GM18498 (cell line): Measurements from ENCODE around the gene STPG2.
"Not testable (repeated sequence)": the region's sequence is repeated elsewhere in the genome, so short reads cannot be mapped to it uniquely, and the experiment has no call there.

Experiments used
- ATAC-seq: cut with Tn5 transposase; IDR thresholded peaks from one replicate; pipeline ENCODE4 v1.9.1; 2021; ENCODE audit warnings: mild to moderate bottlenecking, moderate library complexity; ENCODE audit not compliant: unreplicated experiment

The STPG2 gene

GRCh38 chr4:97952763-97953162, 190.5 kb downstream of the STPG2 start:
- ATAC-seq, result no peak

GRCh38 chr4:97950836-97951235, 192.4 kb downstream of the STPG2 start:
- no peak for ATAC-seq

DNA sequence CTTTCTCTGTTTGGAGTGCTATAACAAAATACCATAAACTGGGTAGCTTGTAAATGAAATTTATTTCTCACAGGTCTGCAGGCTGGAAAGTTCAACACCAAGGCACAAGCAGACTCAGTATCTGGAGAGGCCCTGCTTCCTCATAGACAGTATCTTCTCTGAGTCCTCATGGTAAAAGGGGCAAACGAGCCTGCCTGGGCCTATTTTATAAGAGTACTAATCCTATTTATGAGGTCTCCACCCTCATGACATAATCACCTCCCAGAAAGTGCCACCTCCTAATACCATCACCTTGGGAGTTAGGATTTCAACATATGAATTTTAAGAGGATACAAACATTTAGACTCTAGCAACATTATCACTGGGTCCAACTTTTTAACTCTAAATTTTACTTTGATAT, 200.3 kb downstream of the STPG2 start:
- no peak for ATAC-seq

DNA sequence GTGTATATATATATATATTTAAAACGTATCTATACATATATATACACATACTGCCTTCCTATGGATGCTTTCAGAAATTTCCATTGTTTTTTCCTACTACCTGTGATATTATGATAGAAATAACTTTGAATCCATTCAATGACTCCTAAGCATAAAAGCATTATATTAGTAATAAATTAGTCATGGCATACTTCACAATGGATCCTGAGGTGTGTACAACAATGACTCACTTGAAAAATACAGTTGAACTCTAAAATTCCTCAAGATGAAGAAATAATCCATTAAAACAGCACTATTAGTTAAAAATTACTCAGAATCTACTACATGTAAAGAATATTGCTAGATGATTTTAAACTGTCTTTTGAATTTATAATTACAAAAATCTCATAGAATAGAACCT, 201.1 kb downstream of the STPG2 start:
- no peak for ATAC-seq

DNA sequence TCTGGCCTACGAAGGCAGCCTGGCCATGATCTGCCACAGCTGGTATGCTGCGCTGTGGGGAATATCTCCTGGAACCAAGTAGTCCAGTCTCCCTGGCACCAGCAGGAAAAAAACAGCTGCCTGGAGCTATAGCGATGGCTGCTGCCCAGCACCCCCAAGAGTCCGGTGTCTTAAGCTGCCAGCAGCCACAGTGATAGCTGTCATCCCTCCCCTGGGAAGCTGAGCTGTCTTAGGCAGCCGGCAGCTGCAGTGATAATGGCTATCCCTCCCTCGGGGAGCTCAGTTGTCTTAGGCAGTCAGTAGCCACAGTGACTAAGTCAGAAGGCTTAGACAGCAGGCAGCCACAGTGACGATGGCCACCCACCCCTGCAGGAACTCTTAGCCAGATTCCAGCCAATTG, 205.1 kb downstream of the STPG2 start:
- no peak for ATAC-seq

- ATAC-seq, result no peak
Measured at GRCh38 chr4:97924341-97924958, 218.8 kb downstream of the STPG2 start.

DNA sequence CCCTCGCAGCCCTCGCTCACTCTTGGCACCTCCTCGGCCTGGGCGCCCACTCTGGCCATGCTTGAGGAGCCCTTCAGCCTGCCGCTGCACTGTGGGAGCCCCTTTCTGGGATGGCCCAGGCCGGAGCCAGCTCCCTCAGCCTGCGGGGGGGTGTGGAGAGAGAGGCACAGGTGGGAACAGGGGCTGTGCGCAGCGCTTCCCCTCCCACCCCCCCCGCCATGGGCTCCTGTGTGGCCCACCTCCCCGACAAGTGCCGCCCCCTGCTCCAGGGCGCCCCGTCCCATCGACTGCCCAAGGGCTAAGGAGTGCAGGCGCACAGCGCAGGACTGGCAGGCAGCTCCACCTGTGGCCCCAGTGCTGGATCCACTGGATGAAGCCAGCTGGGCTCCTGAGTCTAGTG, 220.2 kb downstream of the STPG2 start:
- ATAC-seq, result no peak

DNA sequence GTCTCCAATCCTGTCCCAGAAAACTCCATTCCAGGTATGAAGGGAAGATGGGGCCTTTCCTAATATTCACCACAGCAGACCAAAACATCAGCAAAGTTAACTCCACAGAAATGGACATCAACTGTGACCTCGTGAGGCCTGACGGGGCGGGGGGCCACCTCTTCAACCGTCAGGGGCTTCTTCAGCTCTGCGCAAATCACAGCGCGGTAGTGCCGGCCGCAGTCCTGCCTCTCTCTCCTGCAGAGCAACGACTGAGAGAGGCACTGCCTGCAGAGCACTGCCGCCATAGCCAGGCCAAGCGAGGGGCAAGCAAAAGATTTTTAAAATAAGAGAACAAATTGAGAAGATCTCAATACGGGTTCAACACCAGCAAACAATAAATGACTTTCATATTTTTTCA, 226.2 kb downstream of the STPG2 start:
- ATAC-seq, result no peak

DNA sequence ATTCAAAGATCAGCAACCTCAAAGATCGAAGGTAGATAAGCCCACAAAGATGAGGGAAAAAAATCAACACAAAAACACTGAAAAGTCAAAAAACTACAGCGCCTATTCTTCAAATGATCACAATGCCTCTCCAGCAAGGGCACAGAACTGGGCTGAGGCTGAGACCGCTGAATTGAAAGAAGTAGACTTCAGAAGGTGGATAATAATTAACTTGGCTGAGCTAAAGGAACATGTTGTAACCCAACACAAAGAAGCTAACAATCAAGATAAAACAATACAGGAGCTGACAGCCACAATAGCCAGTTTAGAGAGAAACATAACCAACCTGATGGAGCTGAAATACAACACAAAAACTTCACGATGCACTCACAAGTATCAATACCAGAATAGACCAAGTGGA, 231.1 kb downstream of the STPG2 start:
- no peak for ATAC-seq

DNA sequence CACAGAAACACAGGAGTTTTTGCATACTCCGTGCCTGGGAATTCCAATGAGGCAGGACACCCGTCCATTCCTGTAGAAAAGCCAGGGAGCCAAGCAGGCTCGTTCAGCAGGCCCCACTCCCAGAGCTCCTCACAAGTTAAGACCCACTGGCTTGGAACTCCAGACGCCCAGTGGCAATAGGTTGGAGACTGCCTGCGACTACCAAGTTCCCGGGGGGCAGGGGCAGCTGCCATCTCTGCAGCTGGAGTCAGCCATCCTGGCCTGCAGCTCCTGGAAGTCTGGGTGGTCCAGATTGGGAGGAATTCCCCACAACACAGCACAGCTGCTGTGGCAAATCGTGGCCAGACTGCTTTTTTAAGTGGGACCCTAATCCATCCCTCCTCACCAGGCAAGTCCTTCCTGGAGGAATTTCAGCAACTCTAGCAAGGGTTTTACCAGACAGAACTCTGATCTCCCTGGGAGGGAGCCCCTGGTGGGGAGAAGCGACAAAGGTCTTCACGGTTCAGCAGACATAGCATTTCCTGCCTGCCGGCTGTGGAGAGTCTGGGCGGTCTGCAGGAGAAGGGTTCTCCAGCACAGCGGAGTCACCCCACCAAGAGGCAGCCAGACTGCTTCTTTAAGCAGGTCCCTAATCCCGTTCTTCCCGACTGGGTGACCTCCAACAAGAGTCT, 231.9 kb downstream of the STPG2 start:
- ATAC-seq, result no peak

DNA sequence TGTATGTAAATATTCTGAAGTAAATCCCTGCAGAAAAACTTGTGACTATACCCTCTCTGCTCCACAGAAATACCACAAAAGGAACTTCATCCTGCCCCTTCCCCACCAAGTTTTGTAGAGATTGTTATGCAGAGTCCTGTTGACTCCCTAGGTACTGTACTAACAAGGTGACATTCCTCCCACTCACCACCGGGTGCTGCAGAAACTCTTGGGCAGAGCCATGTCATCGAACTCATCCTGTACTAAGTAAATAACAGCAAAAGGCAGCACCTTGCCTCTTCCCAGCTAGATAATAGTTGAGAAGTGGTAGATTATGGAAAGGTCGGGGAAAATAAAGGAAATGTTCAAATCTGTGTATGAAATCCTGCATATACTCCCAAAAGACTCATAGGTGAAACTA, 233.3 kb downstream of the STPG2 start:
- no peak for ATAC-seq

DNA sequence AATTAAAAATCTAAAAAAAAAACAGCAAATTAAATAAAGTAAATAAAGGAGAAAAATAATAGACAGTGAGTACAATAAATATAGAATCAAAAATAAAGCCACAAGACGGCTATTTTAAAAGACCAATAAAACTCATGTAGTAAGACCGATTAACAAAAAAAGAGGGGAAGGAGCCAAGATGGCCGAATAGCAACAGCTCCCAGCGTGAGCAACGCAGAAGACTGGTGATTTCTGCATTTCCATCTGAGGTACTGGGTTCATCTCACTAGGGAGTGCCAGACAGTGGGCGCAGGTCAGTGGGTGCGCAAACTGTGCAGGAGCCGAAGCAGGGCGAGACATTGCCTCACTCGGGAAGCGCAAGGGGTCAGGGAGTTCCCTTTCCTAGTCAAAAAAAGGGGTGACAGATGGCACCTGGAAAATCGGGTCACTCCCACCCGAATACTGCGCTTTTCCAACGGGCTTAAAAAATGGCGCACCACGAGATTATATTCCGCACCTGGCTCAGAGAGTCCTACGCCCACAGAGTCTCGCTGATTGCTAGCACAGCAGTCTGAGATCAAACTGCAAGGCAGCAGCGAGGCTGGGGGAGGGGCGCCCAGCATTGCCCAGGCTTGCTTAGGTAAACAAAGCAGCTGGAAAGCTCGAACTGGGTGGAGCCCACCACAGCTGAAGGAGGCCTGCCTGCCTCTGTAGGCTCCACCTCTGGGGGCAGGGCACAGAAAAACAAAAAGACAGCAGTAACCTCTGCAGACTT, 239.7 kb downstream of the STPG2 start:
- not testable (repeated sequence) for ATAC-seq

DNA sequence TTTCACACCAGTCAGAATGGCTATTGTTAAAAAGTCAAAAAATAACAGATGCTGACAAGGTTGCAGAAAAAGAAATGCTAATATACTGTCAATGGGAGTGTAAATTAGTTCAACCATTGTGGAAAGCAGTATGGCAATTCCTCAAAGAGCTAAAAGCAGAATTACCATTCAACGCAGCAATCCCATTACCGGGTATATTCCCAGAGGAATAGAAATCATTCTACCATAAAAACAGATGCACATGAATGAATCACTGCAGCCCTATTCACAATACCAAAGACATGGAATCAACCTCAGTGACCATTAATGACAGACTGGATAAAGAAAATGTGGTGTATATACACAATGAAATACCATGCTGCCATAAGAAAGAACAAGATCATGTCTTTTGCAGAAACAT, 243.0 kb downstream of the STPG2 start:
- ATAC-seq, result no peak

DNA sequence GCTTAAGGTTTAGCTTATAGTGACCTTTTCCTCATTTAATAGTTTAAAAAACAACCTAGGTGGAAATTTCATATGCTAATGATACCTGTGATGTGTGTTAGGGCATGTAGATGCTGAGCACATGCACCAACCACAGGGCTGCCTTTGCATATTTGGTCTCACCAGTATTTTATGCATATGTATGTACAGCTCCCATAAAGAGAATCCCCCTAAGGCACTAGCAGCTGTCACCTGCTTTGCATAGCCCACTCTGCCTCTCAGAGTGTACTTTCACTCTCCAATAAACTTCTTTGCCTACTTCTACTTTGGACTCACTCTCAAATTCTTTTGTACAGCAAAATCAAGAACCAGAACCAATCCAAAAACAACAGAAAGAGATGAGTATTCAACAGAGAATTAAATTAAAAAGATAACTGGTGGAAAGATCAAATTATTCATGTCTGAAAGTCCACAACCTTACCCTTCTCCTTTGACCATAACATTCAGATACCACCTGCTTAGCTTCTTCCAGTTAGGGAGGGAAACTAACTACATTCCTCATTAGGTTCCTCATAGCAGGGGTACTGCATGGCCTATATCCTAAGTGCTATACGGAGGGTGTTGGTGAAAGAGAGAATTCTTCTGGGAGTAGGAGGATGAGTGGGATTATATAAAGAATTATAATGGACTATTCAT, 250.5 kb downstream of the STPG2 start:
- ATAC-seq, result no peak

DNA sequence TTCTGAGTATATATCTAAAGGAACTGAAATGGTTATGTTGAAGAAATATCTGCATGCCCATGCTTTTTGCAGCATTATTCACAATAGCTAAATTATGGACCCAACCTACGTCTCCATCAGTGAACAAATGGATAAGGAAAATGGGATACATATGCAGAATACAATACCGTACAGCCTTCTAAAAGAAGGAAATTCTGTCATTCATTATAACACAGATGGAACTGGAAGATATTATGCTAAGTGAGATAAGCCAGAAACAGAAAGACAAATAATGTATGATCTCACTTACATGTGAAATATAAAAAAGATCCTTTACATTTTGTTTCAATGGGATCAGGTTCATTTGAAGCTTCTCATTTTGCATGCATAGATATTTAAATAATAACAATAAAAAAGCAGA, 263.3 kb downstream of the STPG2 start:
- no peak for ATAC-seq

DNA sequence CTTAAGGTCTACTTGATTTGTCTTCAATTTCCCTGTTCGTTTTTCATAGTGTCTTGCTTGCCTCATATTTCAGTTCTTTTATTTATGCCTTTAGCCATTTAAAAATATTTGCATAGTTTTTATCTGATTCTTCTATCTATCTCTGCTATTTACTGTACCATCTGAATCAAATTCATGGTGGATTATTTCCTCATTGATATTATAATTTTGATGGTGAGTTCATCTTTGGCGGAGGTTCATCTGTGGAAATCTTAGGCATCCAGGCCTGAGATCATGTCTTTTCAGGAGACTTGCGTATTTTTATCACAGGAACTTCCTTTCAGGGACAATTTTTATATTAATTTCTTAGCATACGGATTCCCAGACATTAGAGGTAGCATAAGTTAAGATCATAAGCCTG, 275.2 kb downstream of the STPG2 start:
- no peak for ATAC-seq

DNA sequence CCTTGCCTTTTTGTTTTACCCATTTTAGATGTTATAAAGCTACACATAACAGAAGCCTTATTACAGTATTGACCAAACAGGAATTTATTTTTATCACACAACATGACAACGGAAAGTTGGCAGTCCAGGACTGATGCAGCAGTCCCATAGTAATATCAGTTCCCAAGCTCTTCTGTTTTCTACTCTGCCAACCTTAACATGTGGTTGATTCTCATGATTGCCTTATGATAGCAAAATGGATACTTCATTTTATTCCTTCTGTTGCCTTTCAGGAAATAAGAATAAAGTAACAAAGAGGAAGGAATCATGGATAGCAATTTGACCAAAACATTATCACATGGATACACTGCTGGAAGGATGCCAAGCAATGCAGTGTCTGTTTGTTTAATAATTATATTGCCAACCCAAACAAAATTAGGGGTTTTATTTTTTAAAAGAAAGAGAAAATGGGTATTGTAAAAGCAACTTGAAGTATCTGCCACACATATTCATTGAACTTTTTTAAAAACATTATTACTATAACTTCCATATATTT, 275.7 kb downstream of the STPG2 start:
- ATAC-seq, result no peak

DNA sequence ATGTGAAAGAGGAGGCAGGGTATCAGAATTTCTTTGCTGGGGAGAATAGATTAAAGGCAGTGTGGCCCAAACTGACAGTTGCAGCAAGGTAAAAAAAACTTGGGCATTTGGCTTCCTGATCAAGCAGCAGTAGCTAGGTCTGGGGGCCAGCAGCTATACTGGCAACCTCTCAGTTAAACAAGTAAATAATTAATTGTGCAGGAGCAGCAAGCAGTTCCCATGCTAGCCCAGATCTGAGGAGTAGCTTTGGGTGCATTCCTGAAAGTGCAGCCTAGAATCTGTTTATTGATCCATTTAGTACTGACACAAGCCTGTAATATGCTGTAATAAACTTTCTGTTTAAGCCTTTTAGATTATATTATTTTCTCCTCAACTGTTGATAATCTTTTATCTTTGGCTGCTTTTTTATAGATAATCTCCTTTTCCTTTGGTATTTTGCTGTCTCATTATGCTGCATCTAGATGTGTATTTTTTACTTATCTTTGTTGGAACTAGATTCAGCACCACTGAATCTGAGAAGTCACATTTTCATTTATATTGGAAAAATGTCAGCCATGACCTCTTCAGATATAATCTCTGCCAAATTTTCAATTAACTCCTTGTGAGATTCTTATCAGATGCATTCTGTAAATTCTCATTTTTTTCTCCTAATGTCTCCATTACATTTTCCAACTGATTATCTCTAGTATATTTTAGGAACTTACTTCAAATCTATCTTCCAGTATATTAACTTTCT, 276.3 kb downstream of the STPG2 start:
- ATAC-seq, result no peak

DNA sequence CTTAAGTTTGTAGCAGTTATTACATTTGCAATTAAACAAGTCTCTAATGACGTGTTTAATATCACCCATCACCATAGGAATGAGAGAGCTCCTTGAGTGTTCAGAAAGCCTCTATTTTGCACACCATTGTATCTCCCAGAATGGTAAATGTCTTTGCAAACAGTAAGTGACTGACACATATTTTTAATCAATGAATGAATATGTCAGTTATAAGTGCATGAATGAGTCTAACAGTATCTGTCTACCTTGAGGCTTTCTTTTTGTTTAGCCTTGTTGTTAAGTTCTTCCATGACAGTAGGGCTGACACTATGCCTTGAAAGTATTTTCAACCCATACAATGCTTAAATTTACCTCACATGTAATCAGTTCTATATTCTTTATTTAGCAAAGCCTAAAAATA, 292.2 kb downstream of the STPG2 start:
- no peak for ATAC-seq

GRCh38 chr4:97845758-97846157, 297.5 kb downstream of the STPG2 start:
- ATAC-seq, result no peak

DNA sequence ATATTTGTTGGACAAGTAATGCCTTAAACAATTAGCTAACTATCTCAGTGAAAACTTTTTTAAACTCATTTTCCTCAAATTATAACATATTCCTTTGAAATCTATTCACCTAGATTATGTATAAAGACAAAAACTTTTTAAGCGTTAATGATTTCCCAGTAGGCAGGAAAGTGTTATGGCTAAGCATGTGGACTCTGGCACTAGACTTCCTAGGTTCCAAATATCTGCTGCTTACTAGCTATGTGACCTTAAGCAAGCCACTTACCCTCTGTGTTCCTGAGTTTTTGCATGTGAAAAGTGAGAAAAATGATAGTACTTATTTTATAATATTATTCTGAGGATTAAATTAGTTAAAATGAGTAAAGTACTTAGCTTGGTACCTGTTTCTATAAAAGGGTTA, 301.8 kb downstream of the STPG2 start:
- no peak for ATAC-seq
